ENCODE data around the gene EML2.

DNA sequence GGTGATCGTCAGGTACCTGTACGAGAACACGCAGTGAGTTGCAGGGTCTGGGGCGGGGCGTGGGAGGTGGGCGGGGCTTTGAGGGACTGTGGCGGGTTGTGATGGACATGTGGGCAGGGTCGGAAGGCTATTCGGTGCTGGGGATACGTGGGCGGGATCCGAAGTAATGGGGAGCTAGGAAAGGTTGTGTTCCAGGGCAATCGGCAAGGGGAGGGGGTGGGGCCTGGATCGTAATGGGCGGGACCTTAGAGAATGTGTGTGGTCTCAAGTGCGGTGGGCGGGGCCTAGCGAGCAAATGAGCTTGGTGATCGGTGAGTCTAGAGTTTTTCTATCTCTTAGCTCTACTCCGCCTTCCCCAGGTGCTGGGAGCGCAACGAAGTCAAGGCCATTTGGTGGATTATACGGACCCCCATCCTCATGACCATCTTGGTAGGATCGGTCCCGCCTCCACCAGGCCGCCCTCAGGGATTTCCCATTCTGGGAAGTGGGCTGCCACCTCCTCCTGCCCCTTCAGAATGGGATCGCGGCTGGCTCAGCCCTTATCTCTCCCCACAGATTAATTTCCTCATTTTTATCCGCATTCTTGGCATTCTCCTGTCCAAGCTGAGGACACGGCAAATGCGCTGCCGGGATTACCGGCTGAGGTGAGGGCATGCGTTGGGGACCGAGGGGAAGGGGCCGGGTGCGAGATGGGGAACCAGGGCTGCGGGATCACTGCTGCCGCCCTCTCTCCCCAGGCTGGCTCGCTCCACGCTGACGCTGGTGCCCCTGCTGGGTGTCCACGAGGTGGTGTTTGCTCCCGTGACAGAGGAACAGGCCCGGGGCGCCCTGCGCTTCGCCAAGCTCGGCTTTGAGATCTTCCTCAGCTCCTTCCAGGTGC lies 38.4 kb upstream of the EML2 start:
- TF ChIP-seq, protein P1, sequence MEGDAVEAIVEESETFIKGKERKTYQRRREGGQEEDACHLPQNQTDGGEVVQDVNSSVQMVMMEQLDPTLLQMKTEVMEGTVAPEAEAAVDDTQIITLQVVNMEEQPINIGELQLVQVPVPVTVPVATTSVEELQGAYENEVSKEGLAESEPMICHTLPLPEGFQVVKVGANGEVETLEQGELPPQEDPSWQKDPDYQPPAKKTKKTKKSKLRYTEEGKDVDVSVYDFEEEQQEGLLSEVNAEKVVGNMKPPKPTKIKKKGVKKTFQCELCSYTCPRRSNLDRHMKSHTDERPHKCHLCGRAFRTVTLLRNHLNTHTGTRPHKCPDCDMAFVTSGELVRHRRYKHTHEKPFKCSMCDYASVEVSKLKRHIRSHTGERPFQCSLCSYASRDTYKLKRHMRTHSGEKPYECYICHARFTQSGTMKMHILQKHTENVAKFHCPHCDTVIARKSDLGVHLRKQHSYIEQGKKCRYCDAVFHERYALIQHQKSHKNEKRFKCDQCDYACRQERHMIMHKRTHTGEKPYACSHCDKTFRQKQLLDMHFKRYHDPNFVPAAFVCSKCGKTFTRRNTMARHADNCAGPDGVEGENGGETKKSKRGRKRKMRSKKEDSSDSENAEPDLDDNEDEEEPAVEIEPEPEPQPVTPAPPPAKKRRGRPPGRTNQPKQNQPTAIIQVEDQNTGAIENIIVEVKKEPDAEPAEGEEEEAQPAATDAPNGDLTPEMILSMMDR (IDR thresholded peaks at IDR 0.05) = no peak
- TF ChIP-seq POLR2A (IDR thresholded peaks at IDR 0.05) = no peak
